Activated T-cell treated with anti-CD3 and anti-CD28 coated beads, Interleukin-2, amount 50 U/mL, for 72 hours (primary cell): Measurements from ENCODE around the gene ZNF609. TPM values are rescaled to one million over a fixed set of nuclear protein-coding genes. Genes with fewer than 3 reads are reported as not detected.

Source experiments
- ATAC-seq, 2 donors: fragments of 150-1000 bp; cut with Tn5 transposase; replicated peaks in 1 of 2; 2 replicates each; pipeline ENCODE4 v1.10.0; 2021; ENCODE audit warnings: moderate library complexity in 2 of 2, mild to moderate bottlenecking in 1 of 2
- DNase-seq, 2 donors: peaks; one replicate each; pipeline ENCODE4 v3.0.0; 2021 to 2022; ENCODE audit warnings: mixed read lengths in 1 of 2
- H3K27ac Mint-ChIP-seq: one replicate; pipeline ENCODE4 v1.8.0; 2022; ENCODE audit warnings: mild to moderate bottlenecking, moderate library complexity, mixed read lengths
- H3K27me3 Mint-ChIP-seq: one replicate; pipeline ENCODE4 v1.8.0; 2022; ENCODE audit warnings: low read depth, mixed read lengths
- H3K36me3 Mint-ChIP-seq, 2 donors: one replicate each; pipeline ENCODE4 v1.8.0; 2022; ENCODE audit warnings: mixed read lengths in 2 of 2, mild to moderate bottlenecking in 1 of 2; ENCODE audit not compliant: insufficient read depth in 2 of 2
- H3K4me1 Mint-ChIP-seq: one replicate; pipeline ENCODE4 v1.8.0; 2022; ENCODE audit warnings: low read depth, mixed read lengths
- H3K4me3 Mint-ChIP-seq, 2 donors: one replicate each; pipeline ENCODE4 v1.8.0; 2022; ENCODE audit warnings: mild to moderate bottlenecking in 2 of 2, mixed read lengths in 2 of 2, moderate library complexity in 2 of 2
- H3K9me3 Mint-ChIP-seq, 2 donors: one replicate each; pipeline ENCODE4 v1.8.0; 2022; ENCODE audit warnings: mixed read lengths in 2 of 2
- total RNA-seq, 2 donors: library from RNA; stranded (reverse); gene quantifications; one replicate each; pipeline ENCODE4 v1.2.3, GENCODE V29; 2022

The ZNF609 gene
- total RNA-seq, 2 donors from 2014 or later: 43.9 to 52.6 TPM

DNA sequence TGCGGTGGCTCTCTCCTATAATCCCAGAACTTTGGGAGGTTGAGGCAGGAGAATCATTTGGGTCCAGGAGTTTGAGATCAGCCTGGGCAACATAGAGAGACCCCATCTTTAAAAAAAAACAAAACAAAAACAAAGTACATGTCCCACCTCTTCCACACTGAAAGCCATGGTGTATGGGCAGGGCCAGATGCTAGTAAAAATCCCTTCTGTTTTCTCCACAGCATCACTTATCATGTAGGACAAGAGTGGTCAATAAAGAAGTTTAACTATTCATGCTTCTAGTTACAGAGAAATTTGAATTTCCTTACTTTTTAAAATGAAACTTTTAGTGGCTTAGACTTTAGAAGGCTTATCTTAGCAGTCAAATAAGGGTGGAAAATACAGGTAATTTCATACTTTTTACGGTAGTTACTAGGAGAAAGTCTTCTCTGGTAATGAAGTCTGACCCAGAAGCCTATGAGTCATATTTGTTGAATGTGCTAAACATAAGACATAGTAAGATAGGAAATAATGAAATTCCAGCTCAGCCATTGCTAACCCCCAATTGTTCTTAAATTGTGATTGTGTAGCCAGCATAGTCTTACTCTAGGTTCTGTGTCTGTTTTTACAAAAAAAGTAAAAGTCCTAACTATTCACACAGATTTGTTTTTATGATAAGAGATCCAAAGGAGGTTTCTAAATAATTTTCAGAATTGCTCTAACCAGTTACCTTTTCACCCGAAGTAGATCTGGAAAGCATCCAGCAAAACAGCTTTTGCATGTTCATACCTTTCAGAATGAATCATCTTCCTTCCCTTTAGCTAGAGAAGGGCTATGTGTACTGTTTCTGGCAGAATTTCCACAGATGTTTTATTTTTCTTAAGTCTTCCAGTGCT, 16.4 kb upstream of the ZNF609 start:
- Mint-ChIP-seq H3K4me1 (peaks cover 55% of the 10 kb centered on the region), H3K27me3 (no peaks in the 10 kb centered on the region), H3K4me3 (peak overlapping the region; percentile 79 to 89), H3K9me3 (peaks cover 0 to 2% of the 10 kb centered on the region in 2 donors), H3K36me3 (peaks cover 8 to 10% of the 10 kb centered on the region in 2 donors), H3K27ac (peak overlapping the region; percentile 90)
- peak; percentile 28 for DNase-seq
- ATAC-seq: peak; percentile 88 to 93

DNA sequence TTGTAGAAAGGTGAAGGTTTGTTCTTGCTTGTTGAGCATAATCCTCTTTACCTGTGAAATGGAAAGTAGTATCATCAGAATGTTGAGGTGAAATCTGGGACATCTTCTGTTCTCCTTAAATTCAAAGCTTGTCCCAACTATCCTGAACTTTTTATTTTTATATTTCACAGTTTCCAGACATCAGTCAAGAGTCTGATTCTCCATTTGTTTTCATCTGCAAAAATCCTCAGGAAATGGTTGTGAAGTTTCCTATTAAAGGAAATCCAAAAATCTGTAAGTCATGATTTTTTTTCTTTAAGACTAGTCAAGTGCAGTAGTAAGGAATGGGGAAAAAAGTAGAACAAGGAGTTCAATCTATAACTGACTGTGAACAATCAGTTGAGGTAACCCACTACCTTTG, 15.5 kb upstream of the ZNF609 start:
- peak overlapping the region; percentile 79 to 89 for H3K4me3 Mint-ChIP-seq
- H3K36me3 Mint-ChIP-seq: peaks cover 8 to 10% of the 10 kb centered on the region in 2 donors
- H3K27ac Mint-ChIP-seq: peak overlapping the region; percentile 90

DNA sequence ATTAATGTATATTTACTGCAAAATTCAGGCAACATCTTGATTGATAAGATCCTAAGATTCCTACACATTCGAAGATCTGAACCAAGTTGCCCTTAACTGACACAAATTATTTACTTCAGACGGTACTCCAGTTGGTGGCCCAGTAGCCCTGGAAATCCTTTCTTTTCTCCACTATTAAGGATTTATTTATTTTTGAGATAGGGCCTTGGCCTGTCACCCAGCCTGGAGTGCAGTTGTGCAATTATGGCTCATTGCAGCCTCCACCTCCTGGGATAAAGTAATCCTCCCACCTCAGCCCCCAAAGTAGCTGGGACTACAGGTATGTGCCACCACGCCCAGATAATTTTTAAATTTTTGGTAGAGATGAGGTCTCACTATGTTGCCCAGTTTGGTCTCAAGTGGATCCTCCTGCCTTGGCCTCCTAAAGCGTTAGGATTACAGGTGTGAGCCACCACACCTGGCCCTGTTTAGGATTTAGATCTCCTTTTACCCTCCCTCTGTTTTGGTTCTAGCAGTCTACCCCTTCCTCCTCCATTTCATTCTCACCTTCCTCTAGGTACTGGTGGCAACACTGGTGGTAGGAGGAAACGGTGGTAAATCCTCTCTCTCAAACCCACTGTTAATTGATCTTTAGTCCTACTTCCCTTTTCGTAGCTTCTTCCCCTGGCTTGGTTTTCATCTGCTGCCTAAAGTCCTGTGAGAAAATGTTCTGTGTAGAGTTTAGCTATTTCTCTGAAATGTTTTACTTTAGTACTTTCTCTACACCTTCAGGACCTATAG, 12.7 kb upstream of the ZNF609 start:
- Mint-ChIP-seq H3K4me1 (peaks cover 50% of the 10 kb centered on the region), H3K4me3 (peak overlapping the region; percentile 20 to 21)
- ATAC-seq: no peak

More for the DNA sequence above, 15.5 kb upstream of the ZNF609 start:
- H3K9me3 Mint-ChIP-seq: peaks cover 0 to 2% of the 10 kb centered on the region in 2 donors
- no peak for DNase-seq
- no peaks in the 10 kb centered on the region for H3K27me3 Mint-ChIP-seq
- ATAC-seq: no peak
- peaks cover 54% of the 10 kb centered on the region for H3K4me1 Mint-ChIP-seq

DNA sequence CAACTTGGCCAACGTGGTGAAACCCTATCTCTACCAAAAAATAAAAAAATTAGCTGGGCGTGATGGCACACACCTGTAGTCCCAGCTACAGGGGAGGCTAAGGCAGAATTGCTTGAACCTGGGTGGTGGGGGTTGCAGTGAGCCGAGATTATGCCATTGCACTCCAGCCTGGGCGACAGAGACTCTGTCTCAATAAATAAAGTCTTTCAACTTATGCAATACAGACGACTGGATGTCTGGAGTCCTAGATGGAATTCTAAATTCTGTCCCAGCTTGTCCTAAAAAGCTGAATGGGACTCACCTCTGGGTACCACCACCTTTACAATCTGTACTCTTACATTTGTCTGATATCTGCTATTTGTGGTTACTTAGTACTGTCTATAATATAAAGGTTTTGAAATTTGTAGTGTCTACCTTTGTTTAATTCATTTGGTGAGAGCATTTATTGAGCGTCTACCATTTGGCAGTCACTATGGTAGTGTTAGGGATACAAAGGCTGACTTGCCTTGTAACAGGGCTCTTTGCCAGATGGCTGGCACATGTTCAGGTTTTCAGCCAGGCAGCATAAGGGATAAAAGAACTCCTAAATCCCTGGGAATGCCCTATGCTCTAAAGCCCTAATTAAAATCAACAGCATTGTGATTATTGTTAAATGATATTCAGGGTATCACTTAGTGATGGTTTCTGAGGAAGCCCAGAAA, 7.2 kb upstream of the ZNF609 start:
- peaks cover 0 to 5% of the 10 kb centered on the region in 2 donors for H3K36me3 Mint-ChIP-seq
- peaks cover 51% of the 10 kb centered on the region for H3K4me1 Mint-ChIP-seq
- no peak overlapping the region for H3K4me3 Mint-ChIP-seq
- H3K27ac Mint-ChIP-seq: no peak overlapping the region
- DNase-seq (no peak), ATAC-seq (no peak)
- H3K27me3 Mint-ChIP-seq: no peaks in the 10 kb centered on the region
- H3K9me3 Mint-ChIP-seq: no peaks in the 10 kb centered on the region

More for the DNA sequence above, 12.7 kb upstream of the ZNF609 start:
- H3K9me3 Mint-ChIP-seq: no peaks in the 10 kb centered on the region
- H3K27ac Mint-ChIP-seq: peak overlapping the region; percentile 71
- DNase-seq: no peak
- peaks cover 5 to 6% of the 10 kb centered on the region in 2 donors for H3K36me3 Mint-ChIP-seq
- H3K27me3 Mint-ChIP-seq: no peaks in the 10 kb centered on the region

DNA sequence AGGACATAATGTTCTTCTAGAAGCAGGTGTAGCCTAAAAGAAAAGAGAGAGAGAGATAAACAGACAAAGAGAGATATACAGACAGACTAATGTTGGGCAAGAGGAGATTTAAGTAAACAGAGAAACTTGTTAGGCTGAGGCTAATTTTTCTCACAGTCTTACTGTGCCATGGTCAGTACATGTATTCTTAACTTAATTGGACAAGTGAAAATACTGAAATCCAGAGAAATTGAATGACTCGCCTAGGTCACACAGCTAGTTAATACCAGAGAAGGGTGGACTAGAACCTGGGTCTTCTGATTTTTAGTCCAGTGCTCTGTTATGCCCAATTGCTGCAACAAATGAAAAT, 6.7 kb upstream of the ZNF609 start:
- Mint-ChIP-seq H3K9me3 (no peaks in the 10 kb centered on the region), H3K27me3 (no peaks in the 10 kb centered on the region), H3K27ac (no peak overlapping the region), H3K4me3 (no peak overlapping the region), H3K36me3 (peaks cover 0 to under 1% of the 10 kb centered on the region in 2 donors), H3K4me1 (peaks cover 48% of the 10 kb centered on the region)
- ATAC-seq: no peak
- DNase-seq: no peak

DNA sequence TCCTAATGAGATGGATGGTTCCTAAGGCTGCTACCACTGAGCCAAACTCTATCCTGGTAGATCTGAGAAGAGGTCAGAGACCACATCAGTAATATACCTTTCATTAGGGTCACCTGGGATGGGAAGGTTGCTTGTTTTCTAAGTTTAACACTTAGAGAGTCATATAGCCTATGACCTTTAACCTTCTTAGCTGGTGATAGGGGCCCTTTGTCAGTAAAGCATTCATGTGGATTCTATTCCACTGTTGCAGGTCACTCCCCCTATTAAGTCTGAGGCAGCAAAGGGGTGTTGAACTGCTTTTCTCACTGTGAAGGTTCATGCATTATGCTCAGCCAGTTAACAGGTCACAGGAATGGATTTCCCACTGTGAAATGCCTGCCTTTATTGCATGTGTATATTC, 6.1 kb upstream of the ZNF609 start:
- H3K9me3 Mint-ChIP-seq: no peaks in the 10 kb centered on the region
- no peak for ATAC-seq
- H3K4me1 Mint-ChIP-seq: peaks cover 52% of the 10 kb centered on the region
- H3K27ac Mint-ChIP-seq: no peak overlapping the region
- no peak overlapping the region for H3K4me3 Mint-ChIP-seq
- no peak for DNase-seq
- no peaks in the 10 kb centered on the region for H3K36me3 Mint-ChIP-seq
- H3K27me3 Mint-ChIP-seq: no peaks in the 10 kb centered on the region

DNA sequence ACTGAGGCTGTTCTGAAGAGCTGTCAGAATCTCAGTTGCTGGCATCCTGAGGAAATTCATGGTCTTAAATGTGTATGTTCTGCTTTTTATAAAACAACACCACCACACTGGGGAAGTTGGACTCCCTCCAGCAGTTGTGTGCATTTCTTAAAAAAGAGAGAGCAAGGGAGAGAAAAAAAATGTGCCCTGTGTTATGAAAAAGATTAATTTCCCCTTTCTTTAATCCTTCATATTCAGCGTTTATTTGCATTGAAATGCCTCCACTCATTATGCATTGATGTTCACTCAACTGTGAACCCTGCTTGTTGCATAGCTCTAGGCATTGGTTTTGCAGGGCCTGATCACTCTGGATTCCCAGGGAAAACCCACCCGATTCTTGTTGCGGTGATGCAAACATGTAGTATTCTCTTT, 4.4 kb upstream of the ZNF609 start:
- H3K4me1 Mint-ChIP-seq: peaks cover 51% of the 10 kb centered on the region
- no peak for DNase-seq
- H3K9me3 Mint-ChIP-seq: no peaks in the 10 kb centered on the region
- no peaks in the 10 kb centered on the region for H3K27me3 Mint-ChIP-seq
- no peak for ATAC-seq
- H3K4me3 Mint-ChIP-seq: peak overlapping the region; percentile 40 to 52
- H3K27ac Mint-ChIP-seq: peak overlapping the region; percentile 43
- peaks cover 0 to under 1% of the 10 kb centered on the region in 2 donors for H3K36me3 Mint-ChIP-seq

DNA sequence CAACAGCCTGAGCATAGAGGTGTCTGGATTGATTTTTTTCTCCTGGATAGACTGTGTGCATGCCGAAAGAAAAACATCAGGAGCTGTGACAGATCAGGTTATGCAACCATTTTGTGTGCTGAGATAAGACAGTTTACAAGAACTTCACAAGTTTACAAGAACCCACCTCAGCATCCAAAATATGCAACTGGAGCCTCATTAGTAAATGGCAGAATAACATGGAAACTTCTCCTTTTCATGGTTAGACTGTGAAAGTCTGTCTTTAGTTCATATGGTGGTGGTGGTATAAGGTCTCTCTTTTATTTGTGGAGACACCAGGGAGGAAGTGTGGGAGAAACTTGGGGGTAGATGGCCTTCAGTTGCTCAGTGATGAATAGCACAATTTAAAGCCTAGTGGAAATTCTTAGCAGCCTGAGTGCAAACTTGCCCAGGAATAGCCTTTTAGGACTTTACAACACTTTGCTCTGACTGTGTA, 3.7 kb upstream of the ZNF609 start:
- Mint-ChIP-seq H3K9me3 (no peaks in the 10 kb centered on the region), H3K4me3 (peak overlapping the region in 1 of 2 donors; percentile 37), H3K36me3 (peaks cover 0 to 4% of the 10 kb centered on the region in 2 donors), H3K27me3 (no peaks in the 10 kb centered on the region), H3K27ac (peak overlapping the region; percentile 43), H3K4me1 (peaks cover 55% of the 10 kb centered on the region)
- ATAC-seq: no peak
- DNase-seq: no peak

DNA sequence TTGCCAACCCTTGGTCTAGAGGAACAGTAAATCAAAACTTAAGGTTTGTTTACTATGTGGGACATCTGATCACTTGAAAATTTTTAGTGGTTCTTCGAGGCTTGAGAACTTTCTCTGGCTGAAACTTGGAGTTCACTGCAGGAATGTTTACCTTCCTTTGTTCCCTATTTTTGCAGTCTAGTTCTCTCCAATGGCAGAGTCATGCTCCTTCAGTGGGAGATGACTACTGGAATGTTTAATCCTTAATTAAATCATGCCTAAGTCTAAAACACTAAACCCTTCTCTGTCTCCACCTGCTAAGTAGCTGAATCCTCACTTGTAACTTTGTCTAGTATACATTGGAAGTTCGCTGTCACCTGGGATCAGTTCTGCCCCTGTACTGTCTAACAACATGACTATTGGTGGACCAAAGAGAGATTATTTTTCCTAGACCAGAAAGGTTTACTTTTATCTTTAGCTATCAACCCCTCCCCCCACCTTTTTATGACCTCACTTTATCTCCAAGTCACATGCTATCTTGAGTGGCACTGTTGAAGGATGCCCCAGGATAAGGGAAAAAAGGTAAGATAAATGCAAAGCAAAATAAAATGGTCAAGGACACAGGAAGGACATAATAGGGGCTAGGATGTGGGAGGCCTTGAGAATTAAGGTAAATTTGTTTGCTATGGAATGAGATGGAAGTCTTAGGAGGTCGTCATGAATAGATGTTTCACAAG, 1.2 kb upstream of the ZNF609 start:
- Mint-ChIP-seq H3K27me3 (no peaks in the 10 kb centered on the region), H3K4me3 (peak overlapping the region; percentile 89 to 90), H3K4me1 (peaks cover 72% of the 10 kb centered on the region), H3K27ac (peak overlapping the region; percentile 76), H3K9me3 (no peaks in the 10 kb centered on the region), H3K36me3 (peaks cover 0 to 4% of the 10 kb centered on the region in 2 donors)
- no peak for ATAC-seq
- no peak for DNase-seq

DNA sequence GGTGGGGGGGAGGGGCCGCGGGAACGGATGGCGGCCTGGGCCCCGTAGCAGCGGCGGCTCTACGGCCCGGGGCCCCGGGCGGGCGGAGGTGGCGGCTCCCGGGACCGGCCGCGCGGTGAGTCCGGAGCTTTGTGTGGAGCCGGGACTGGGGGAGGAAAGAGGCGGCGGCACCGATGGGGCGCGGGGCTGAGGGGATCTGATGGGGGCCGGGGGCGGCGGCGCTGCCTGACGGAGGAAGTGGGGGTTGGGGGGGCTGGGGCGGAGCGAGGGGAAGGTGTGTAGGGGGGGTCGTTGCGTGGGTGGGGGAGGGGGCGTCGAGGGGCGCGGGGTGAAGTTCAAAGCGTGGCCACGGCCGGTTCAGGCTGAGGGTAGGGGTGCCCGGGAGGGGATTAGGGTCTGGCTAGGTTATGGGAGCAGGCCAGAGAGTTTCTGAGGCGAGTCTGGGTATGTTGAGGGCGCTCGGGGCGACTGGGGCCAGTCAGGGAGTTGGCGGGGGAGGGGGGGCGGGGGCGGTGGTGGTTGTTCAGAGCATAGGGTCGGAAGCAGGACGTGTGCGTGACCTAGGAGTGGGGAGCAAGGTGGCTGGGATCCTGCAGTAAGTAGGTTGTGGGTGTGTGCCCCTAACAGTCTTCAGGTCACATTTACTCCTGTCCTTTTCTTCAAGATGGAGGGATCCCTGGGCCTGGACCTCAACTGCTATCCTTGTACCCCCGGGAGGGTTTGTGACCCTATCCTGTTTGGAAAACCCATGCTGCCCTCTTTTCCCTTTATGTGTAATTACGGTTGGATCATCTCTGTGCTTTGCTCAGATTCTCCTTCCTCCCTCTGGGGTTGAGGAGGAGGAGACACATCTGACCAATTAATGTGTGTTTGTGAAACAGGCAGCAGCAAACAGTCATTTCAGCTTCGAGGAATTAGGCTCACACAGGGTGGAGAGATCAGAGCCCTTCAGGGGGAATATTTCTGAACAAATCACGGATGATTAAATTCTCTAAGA, 644 bp downstream of the ZNF609 start:
- Mint-ChIP-seq H3K27ac (peak overlapping the region; percentile 90), H3K27me3 (no peaks in the 10 kb centered on the region), H3K36me3 (peaks cover 0 to 4% of the 10 kb centered on the region in 2 donors), H3K4me3 (peak overlapping the region; percentile 81 to 92), H3K4me1 (peaks cover 84% of the 10 kb centered on the region), H3K9me3 (no peaks in the 10 kb centered on the region)
- peak; percentile 43 to 48 for DNase-seq
- ATAC-seq: peak; percentile 74 to 76

DNA sequence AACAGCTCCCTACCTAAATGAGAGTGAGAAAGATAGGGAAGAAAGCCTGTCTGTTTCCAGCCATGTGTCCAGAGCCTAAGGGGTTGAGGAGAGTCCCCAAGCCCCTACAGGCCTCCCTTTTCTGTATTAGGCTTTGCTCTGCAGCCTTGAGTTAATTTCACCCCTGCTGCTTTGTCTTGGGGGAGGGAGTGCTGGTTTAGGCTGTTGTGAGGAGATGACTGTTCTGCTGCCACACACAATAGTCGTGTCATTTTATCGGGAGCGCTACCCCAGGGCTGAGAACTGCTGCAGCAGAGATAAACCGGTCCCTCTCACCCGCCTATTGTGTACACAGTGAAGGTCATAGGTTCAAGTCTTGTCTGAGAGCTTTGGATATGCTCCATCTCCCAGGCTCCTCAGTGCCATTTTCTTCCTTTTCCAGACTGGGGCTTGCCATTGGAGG, 1.4 kb downstream of the ZNF609 start:
- Mint-ChIP-seq H3K4me3 (peak overlapping the region; percentile 81 to 92), H3K27me3 (no peaks in the 10 kb centered on the region), H3K36me3 (peaks cover 0 to 4% of the 10 kb centered on the region in 2 donors), H3K4me1 (peaks cover 84% of the 10 kb centered on the region), H3K27ac (peak overlapping the region; percentile 90), H3K9me3 (no peaks in the 10 kb centered on the region)
- peak; percentile 44 to 58 for DNase-seq
- peak; percentile 59 to 63 for ATAC-seq
